PC-3 (cell line): ENCODE data around the gene SIGLEC14. TPM values are rescaled to one million over a fixed set of nuclear protein-coding genes. Genes with fewer than 3 reads are reported as not detected.

Experiments
- ATAC-seq: fragments of 200-7000 bp; cut with Tn5 transposase; 2 replicates; pipeline ENCODE4 v1.9.1; 2020; ENCODE audit warnings: mild to moderate bottlenecking, moderate library complexity
- BruUV-seq: library from RNA; stranded (reverse); fragments of 400-500 nt; replicated peaks from 2 replicates; lab custom pipeline; 2021; lab: Mats Ljungman, UMichigan
- CTCF ChIA-PET: fragments of 300-600 bp; sonication (Branson Sonifier 250); formaldehyde crosslinking; loops from one replicate; lab custom pipeline; 2022; ENCODE audit warnings: antibody characterized with exemption; lab: Charles Lee
- POLR2A ChIA-PET: fragments of 300-600 bp; sonication (Branson Sonifier 250); formaldehyde crosslinking; loops from one replicate; lab custom pipeline; 2022; ENCODE audit warnings: antibody characterized with exemption; ENCODE audit not compliant: unreplicated experiment; lab: Charles Lee
- DNase-seq: peaks from one replicate; pipeline ENCODE4 v3.0.0-alpha.2; 2015
- H2AFZ ChIP-seq: fragments of 300-600 bp; sonication (generic); 2 replicates; pipeline ENCODE4 v1.6.0; 2016; ENCODE audit warnings: antibody characterized with exemption, low read length
- H3F3A ChIP-seq: fragments of 300-600 bp; sonication (generic); one replicate; pipeline ENCODE4 v1.6.0; 2017; ENCODE audit warnings: antibody characterized with exemption, low read length, control low read depth, mild to moderate bottlenecking; ENCODE audit not compliant: unreplicated experiment
- H3K27ac ChIP-seq: fragments of 300-600 bp; sonication (generic); 2 replicates; pipeline ENCODE4 v1.5.1; 2016; ENCODE audit warnings: mild to moderate bottlenecking, low read length
- H3K27me3 ChIP-seq: fragments of 300-600 bp; sonication (generic); 2 replicates; pipeline ENCODE4 v1.6.1; 2016; ENCODE audit warnings: low read length, mixed read lengths
- H3K36me3 ChIP-seq: fragments of 300-600 bp; sonication (generic); 2 replicates; pipeline ENCODE4 v1.6.1; 2016; ENCODE audit warnings: low read depth, mixed run types, low read length, mixed read lengths
- H3K4me1 ChIP-seq: fragments of 300-600 bp; sonication (generic); 2 replicates; pipeline ENCODE4 v1.5.1; 2016; ENCODE audit warnings: low read length; ENCODE audit not compliant: insufficient read depth
- H3K4me2 ChIP-seq: fragments of 300-600 bp; sonication (generic); 2 replicates; pipeline ENCODE4 v1.6.0; 2016; ENCODE audit warnings: low read length
- H3K4me3 ChIP-seq: fragments of 300-600 bp; sonication (generic); 2 replicates; pipeline ENCODE4 v1.5.1; 2016; ENCODE audit warnings: mild to moderate bottlenecking, low read length, mixed read lengths
- H3K79me2 ChIP-seq: fragments of 300-600 bp; sonication (generic); 2 replicates; pipeline ENCODE4 v1.6.1; 2017; ENCODE audit warnings: low read length, mixed read lengths
- H3K9ac ChIP-seq: fragments of 300-600 bp; sonication (generic); 2 replicates; pipeline ENCODE4 v1.6.0; 2016; ENCODE audit warnings: mild to moderate bottlenecking, low read length
- H3K9me2 ChIP-seq: fragments of 300-600 bp; sonication (generic); replicated peaks from 2 replicates; pipeline ENCODE4 v1.6.1; 2016; ENCODE audit warnings: mixed run types, low read length, mixed read lengths
- H3K9me3 ChIP-seq: fragments of 300-600 bp; sonication (generic); 2 replicates; pipeline ENCODE4 v1.6.1; 2016; ENCODE audit warnings: low read length, mixed read lengths
- H4K20me1 ChIP-seq: fragments of 300-600 bp; sonication (generic); 2 replicates; pipeline ENCODE4 v1.6.1; 2016; ENCODE audit warnings: low read length, mixed read lengths
- EZH2 ChIP-seq: fragments of 300-600 bp; sonication (generic); IDR thresholded peaks from one replicate; pipeline ENCODE4 v1.6.1; 2017; ENCODE audit warnings: antibody characterized with exemption, mild to moderate bottlenecking, low read length; ENCODE audit not compliant: unreplicated experiment
- EZH2phosphoT487 ChIP-seq: fragments of 300-600 bp; sonication (generic); IDR thresholded peaks from 2 replicates; pipeline ENCODE4 v1.6.1; 2018; ENCODE audit warnings: mild to moderate bottlenecking, antibody characterized with exemption, low read length, borderline replicate concordance
- intact Hi-C: fragments of 100-400 bp; cut with micrococcal nuclease; formaldehyde crosslinking; loops from 2 replicates; pipeline ENCODE4 v1.9.0; 2023
- total RNA-seq: library from RNA; depleted of rRNA; stranded (reverse); fragments of >200 nt; gene quantifications from 2 replicates; pipeline ENCODE4 v1.2.3, GENCODE V29; 2014
- TF ChIP-seq, protein P1 (sequence below): fragments of 300-600 bp; sonication (generic); conservative IDR thresholded peaks from 2 replicates; pipeline ENCODE4 v1.5.1; 2017; ENCODE audit warnings: antibody characterized with exemption, low read depth, mild to moderate bottlenecking, low read length

SIGLEC14 gene
- total RNA-seq, 1 experiment from 2014 or later = not detected

DNA sequence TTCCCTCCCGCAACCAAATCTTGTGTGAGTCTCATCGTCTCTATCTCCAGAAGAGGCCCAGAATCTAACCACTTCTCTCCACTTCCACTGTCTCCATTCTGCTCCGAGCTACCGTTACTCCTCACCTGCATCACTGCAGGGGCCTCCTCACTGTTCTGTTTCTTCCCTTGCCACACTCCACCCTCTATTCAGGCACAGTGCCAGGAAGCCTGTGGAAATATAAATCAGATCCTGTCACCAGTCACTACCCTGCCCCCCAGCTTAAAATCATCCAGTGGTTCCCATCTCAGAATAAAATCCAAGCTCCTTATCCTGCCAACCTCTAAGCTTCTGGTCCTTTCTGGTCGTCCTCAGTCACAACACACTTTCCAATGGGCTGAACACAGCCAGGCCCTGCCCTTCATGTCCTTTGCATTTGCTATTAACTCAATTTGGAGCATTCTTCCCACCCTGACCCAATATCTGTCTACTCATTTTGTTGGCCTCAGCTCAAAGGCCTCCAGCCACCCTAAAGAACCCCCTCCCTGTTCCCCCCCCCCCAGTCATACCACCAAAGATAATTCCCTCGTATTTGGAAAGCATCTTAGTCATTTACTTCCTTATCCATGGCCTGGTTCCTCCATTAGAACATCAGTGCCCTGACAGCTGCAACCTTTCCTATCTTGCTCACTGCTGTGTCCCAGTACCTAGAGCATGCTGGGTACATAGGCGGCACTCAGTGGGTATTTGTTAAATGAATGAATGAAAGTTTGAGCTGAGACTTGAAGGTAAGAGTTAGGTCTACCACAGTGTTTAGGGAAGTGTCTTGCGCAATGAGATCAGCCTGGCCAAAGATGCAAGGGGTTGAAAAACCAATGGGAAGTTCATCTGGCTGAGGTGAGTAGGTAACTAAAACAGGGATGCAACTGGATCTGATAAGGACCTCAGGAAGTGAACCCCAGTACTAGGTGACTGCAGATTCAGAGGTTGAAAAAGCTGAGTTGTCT lies 51.1 kb downstream of the SIGLEC14 start:
- no peak for DNase-seq
- Histone ChIP-seq H3K79me2 (no peaks in the 10 kb centered on the region), H3K9ac (no peak overlapping the region), H3K27ac (no peak overlapping the region), H3K9me3 (no peaks in the 10 kb centered on the region), H2AFZ (peak overlapping the region; percentile 97), H3K4me3 (peak overlapping the region; percentile 76; the same call in 1 of the 2 replicates), H3K4me2 (peak overlapping the region; percentile 91; the same call in 1 of the 2 replicates), H3K4me1 (peaks cover 14% of the 10 kb centered on the region), H3K36me3 (no peaks in the 10 kb centered on the region), H3K27me3 (no peaks in the 10 kb centered on the region), H3F3A (no peaks in the 10 kb centered on the region), H3K9me2 (no peaks in the 10 kb centered on the region), H4K20me1 (no peaks in the 10 kb centered on the region)
- BruUV-seq = no TSS peak
- no peak for TF ChIP-seq EZH2
- TF ChIP-seq, protein P1, sequence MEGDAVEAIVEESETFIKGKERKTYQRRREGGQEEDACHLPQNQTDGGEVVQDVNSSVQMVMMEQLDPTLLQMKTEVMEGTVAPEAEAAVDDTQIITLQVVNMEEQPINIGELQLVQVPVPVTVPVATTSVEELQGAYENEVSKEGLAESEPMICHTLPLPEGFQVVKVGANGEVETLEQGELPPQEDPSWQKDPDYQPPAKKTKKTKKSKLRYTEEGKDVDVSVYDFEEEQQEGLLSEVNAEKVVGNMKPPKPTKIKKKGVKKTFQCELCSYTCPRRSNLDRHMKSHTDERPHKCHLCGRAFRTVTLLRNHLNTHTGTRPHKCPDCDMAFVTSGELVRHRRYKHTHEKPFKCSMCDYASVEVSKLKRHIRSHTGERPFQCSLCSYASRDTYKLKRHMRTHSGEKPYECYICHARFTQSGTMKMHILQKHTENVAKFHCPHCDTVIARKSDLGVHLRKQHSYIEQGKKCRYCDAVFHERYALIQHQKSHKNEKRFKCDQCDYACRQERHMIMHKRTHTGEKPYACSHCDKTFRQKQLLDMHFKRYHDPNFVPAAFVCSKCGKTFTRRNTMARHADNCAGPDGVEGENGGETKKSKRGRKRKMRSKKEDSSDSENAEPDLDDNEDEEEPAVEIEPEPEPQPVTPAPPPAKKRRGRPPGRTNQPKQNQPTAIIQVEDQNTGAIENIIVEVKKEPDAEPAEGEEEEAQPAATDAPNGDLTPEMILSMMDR = no peak
- TF ChIP-seq EZH2phosphoT487 = no peak
- no peak for ATAC-seq
- ChIA-PET POLR2A (no interaction called here), CTCF (no interaction called here)
- intact Hi-C loops = no loop called here

DNA sequence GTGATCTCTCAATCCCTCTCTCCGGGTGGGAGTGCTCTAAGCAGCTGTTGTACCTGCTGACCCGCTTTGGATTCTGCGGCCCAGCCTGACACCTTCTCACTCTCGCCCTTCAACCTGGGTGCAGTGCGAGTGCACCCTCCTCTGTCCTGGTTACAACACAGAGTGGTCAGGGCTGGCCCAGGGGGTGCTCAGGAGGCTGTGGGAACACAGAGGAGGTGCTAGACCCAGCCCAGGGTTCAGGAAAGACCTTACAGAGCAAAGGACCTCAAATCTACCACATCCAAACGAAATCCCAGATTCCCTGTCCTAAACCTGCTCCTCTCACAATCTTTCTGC lies 51.9 kb downstream of the SIGLEC14 start:
- peak overlapping the region; percentile 97 for H2AFZ ChIP-seq
- no peak for DNase-seq
- H3K27ac ChIP-seq = no peak overlapping the region
- peak overlapping the region; percentile 91 for H3K4me2 ChIP-seq
- peak overlapping the region; percentile 76 for H3K4me3 ChIP-seq
- TSS peak; percentile 46 for BruUV-seq
- TF ChIP-seq EZH2 (no peak), EZH2phosphoT487 (no peak)
- TF ChIP-seq, protein P1 = no peak
- peak overlapping the region; percentile 47 for H3K9ac ChIP-seq
- H3K9me3 ChIP-seq = no peaks in the 10 kb centered on the region
- H3K79me2 ChIP-seq = no peaks in the 10 kb centered on the region
- intact Hi-C loops = loop anchor here (1.0 kb wide), 1 partner anchor 23 kb away; the partner anchor contains the start of gene ZNF175
- peaks cover 14% of the 10 kb centered on the region for H3K4me1 ChIP-seq
- no peaks in the 10 kb centered on the region for H3K36me3 ChIP-seq
- H3K9me2 ChIP-seq = no peaks in the 10 kb centered on the region
- H3K27me3 ChIP-seq = no peaks in the 10 kb centered on the region
- H4K20me1 ChIP-seq = no peaks in the 10 kb centered on the region
- peak; percentile 19 for ATAC-seq
- no peaks in the 10 kb centered on the region for H3F3A ChIP-seq
- POLR2A ChIA-PET = no interaction called here
- CTCF ChIA-PET = interaction anchor here (0.6 kb wide), 1 partner anchor 24 kb away, joined by 3 read pairs; the partner anchor contains the start of gene ZNF175
